Natural killer cell (primary cell): ENCODE measurements around the gene GNG3. TPM values are rescaled to one million over a fixed set of nuclear protein-coding genes. Genes with fewer than 3 reads are reported as not detected.
"Not testable (repeated sequence)": the region's sequence is repeated elsewhere in the genome, so short reads cannot be mapped to it uniquely, and the experiment has no call there.

Source experiments
- ATAC-seq, 3 donors: fragments of 150-1000 bp in 2 of 3; fragments of 200-7000 bp in 1 of 3; cut with Tn5 transposase; 1 replicate in 1 of 3; 2 replicates in 2 of 3; pipeline ENCODE4 v1.10.0; 2021; ENCODE audit warnings: mild to moderate bottlenecking in 2 of 3, moderate library complexity in 2 of 3
- DNase-seq, 2 donors: peaks; one replicate each; pipeline versions ENCODE4 v3.0.0 to v3.0.0-alpha.2; 2013 to 2021; ENCODE audit warnings: mixed read lengths in 1 of 2
- H3K27ac ChIP-seq: one replicate; pipeline ENCODE4 v1.5.1; 2013; ENCODE audit warnings: mild to moderate bottlenecking, low read length
- H3K27me3 ChIP-seq: one replicate; pipeline ENCODE4 v1.6.1; 2013; ENCODE audit warnings: low read length; ENCODE audit not compliant: control insufficient read depth, insufficient read depth
- H3K36me3 ChIP-seq: one replicate; pipeline ENCODE4 v1.6.1; 2013; ENCODE audit warnings: low read length; ENCODE audit not compliant: control insufficient read depth, insufficient read depth
- H3K4me1 ChIP-seq: one replicate; pipeline ENCODE4 v1.6.1; 2013; ENCODE audit warnings: low read length; ENCODE audit not compliant: control insufficient read depth, insufficient read depth
- H3K4me3 ChIP-seq: one replicate; pipeline ENCODE4 v1.5.1; 2013; ENCODE audit warnings: low read length
- H3K9me3 ChIP-seq: one replicate; pipeline ENCODE4 v1.6.1; 2013; ENCODE audit warnings: low read length; ENCODE audit not compliant: control insufficient read depth, insufficient read depth
- H3K27ac Mint-ChIP-seq, 2 donors: one replicate each; pipeline ENCODE4 v1.8.0; 2022; ENCODE audit warnings: mild to moderate bottlenecking in 2 of 2, mixed read lengths in 2 of 2, moderate library complexity in 1 of 2
- H3K27me3 Mint-ChIP-seq, 2 donors: one replicate each; pipeline ENCODE4 v1.8.0; 2022; ENCODE audit warnings: low read depth in 2 of 2, mixed read lengths in 2 of 2
- H3K36me3 Mint-ChIP-seq: one replicate; pipeline ENCODE4 v1.8.0; 2022; ENCODE audit warnings: mixed read lengths
- H3K4me1 Mint-ChIP-seq, 2 donors: one replicate each; pipeline ENCODE4 v1.8.0; 2022; ENCODE audit warnings: mixed read lengths in 2 of 2
- H3K4me3 Mint-ChIP-seq: one replicate; pipeline ENCODE4 v1.8.0; 2022; ENCODE audit warnings: mild to moderate bottlenecking, moderate library complexity, mixed read lengths
- H3K9me3 Mint-ChIP-seq, 2 donors: one replicate each; pipeline ENCODE4 v1.8.0; 2022; ENCODE audit warnings: mixed read lengths in 2 of 2
- WGBS: methylation state at CpG from one replicate; pipeline ENCODE4 v1.1.7; 2013; ENCODE audit warnings: missing lambda C conversion rate; ENCODE audit not compliant: insufficient coverage; 5-methylcytosine and 5-hydroxymethylcytosine counted together
- intact Hi-C: fragments of 100-400 bp; cut with micrococcal nuclease; formaldehyde crosslinking; loops from one replicate; pipeline ENCODE4 v1.14.2; 2022
- total RNA-seq, 4 donors: library from RNA; stranded (reverse); fragments of 120-200 nt in 1 of 4; gene quantifications; one replicate each; pipeline versions ENCODE4 v1.2.3 to v1.2.4, GENCODE V29; 2013 to 2022
- TF ChIP-seq, protein P1 (sequence below): fragments of 200-600 bp; IDR thresholded peaks from one replicate; pipeline ENCODE4 v1.8.0; 2022; ENCODE audit warnings: antibody characterized with exemption

GNG3 gene
- total RNA-seq, 3 donors from 2014 or later (not counting 1 experiment from before 2014, with no cell fraction given): not detected

DNA sequence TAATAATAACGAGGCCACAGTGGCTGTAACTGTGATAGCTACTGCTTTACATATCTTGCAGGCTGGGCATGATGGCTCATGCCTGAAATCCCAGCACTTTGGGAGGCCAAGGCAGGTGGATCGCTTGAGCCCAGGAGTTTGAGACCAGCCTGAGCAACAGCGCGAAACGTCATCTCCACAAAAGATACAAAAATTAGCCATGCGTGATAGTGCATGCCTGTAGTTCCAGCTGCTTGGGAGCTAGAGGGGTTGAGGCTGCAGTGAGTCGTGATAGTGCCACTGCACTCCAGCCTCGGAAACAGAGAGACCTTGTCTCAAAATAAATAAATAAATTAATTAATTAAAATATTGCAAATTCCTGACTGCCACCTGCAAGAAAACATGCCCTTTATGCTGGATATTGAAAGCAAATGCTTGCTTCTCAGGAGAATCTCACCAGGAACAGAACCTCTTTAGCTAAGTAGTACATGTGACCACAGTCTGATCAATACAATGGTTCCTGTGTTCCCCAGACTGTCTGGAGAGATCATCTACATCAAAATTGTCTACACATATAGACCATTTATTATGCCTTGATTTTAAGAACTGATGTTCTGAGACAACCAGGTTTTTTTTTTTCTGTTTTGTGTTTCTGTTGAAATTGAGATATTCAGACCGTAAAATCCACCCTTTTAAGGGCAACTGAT lies 40.1 kb downstream of the GNG3 start:
- Mint-ChIP-seq H3K36me3 (no peaks in the 10 kb centered on the region), H3K4me3 (no peak overlapping the region), H3K27me3 (no peaks in the 10 kb centered on the region), H3K9me3 (no peaks in the 10 kb centered on the region), H3K27ac (no peak overlapping the region), H3K4me1 (peaks cover 0 to 6% of the 10 kb centered on the region in 2 donors)
- no peak for ATAC-seq
- H3K27ac ChIP-seq: no peak overlapping the region
- TF ChIP-seq, protein P1, sequence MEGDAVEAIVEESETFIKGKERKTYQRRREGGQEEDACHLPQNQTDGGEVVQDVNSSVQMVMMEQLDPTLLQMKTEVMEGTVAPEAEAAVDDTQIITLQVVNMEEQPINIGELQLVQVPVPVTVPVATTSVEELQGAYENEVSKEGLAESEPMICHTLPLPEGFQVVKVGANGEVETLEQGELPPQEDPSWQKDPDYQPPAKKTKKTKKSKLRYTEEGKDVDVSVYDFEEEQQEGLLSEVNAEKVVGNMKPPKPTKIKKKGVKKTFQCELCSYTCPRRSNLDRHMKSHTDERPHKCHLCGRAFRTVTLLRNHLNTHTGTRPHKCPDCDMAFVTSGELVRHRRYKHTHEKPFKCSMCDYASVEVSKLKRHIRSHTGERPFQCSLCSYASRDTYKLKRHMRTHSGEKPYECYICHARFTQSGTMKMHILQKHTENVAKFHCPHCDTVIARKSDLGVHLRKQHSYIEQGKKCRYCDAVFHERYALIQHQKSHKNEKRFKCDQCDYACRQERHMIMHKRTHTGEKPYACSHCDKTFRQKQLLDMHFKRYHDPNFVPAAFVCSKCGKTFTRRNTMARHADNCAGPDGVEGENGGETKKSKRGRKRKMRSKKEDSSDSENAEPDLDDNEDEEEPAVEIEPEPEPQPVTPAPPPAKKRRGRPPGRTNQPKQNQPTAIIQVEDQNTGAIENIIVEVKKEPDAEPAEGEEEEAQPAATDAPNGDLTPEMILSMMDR: no peak
- peaks cover 5% of the 10 kb centered on the region for H3K4me1 ChIP-seq
- intact Hi-C loops: no loop called here
- 96% methylated on average over 6 of the region's 9 CpGs for WGBS
- no peaks in the 10 kb centered on the region for H3K9me3 ChIP-seq
- no peaks in the 10 kb centered on the region for H3K27me3 ChIP-seq
- H3K36me3 ChIP-seq: peaks cover 6% of the 10 kb centered on the region
- no peak for DNase-seq
- no peak overlapping the region for H3K4me3 ChIP-seq

DNA sequence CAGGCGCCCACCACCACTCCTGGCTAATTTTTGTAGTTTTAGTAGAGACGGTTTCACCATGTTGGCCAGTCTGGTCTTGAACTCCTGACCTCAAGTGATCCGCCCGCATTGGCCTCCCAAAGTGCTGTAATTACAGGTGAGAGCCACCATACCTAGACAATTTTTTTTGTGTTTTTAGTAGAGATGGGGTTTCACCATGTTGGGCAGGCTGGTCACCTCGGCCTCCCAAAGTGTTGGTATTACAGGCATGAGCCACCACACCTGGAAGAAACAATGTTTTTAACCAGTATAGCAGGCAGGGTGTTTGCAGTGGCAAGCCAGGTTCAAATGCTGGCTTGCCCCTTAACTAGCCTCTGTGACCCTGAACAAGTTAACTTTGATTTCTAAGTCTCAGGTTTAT lies 42.5 kb downstream of the GNG3 start:
- H3K4me3 Mint-ChIP-seq, H3K27ac Mint-ChIP-seq, H3K4me3 ChIP-seq, H3K27me3 ChIP-seq, DNase-seq, intact Hi-C loops, H3K9me3 ChIP-seq, ATAC-seq, H3K9me3 Mint-ChIP-seq, H3K27me3 Mint-ChIP-seq, H3K27ac ChIP-seq, H3K36me3 Mint-ChIP-seq, H3K36me3 ChIP-seq: not testable (repeated sequence)
- H3K4me1 Mint-ChIP-seq: peaks cover 9 to 13% of the 10 kb centered on the region in 2 donors
- peaks cover 22% of the 10 kb centered on the region for H3K4me1 ChIP-seq
- over 99% methylated on average over 5 of the region's 5 CpGs for WGBS

GRCh38 chr11:62752177-62752785 lies 44.8 kb downstream of the GNG3 start:
- peaks cover 22% of the 10 kb centered on the region for H3K4me1 ChIP-seq
- Mint-ChIP-seq H3K27me3 (no peaks in the 10 kb centered on the region), H3K9me3 (no peaks in the 10 kb centered on the region), H3K4me3 (peak overlapping the region; percentile 49), H3K4me1 (peaks cover 9 to 13% of the 10 kb centered on the region in 2 donors), H3K36me3 (no peaks in the 10 kb centered on the region), H3K27ac (peak overlapping the region in 1 of 2 donors; percentile 14)
- 94% methylated on average over 14 of the region's 14 CpGs for WGBS
- intact Hi-C loops: no loop called here
- no peaks in the 10 kb centered on the region for H3K9me3 ChIP-seq
- no peak overlapping the region for H3K4me3 ChIP-seq
- no peak for ATAC-seq
- TF ChIP-seq, protein P1: no peak
- H3K27me3 ChIP-seq: no peaks in the 10 kb centered on the region
- no peak for DNase-seq
- no peak overlapping the region for H3K27ac ChIP-seq
- peaks cover 6% of the 10 kb centered on the region for H3K36me3 ChIP-seq

DNA sequence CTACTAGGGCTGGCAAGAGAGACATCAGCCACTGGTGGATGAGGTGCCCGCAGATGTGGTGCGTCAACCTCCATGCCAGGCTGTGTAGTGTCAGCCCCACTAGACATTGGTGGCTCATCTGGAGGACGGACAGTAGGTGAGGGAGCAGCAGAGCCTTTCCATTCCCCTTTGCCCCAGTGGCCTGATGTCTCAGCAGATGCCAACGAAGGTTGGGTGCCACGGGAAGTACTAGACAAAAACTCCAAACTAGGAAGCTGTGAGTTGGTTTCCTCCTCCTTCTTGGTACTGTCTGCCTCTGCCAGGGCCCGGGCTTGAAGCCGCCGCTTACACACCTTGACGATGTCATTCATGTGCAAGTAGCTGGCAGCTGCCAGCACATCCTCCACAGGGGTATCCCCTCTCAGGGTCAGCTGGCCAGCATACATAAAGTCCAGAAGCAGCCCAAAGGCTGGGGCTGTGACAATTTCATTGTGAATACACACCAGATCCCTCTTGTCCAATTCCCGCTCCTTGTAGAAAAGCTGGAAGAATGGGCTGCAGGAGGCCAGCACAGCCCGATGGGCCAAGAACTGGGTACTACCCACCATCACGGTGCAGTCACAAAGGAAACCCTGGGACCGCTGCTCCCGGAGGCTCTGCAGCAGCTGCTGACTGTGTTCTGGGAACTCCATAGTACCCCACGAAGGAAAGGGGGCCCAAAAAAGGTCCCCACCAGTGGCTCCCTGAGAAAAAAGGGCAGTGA lies 45.7 kb downstream of the GNG3 start:
- 75% methylated on average over 15 of the region's 15 CpGs for WGBS
- Mint-ChIP-seq H3K9me3 (no peaks in the 10 kb centered on the region), H3K4me3 (peak overlapping the region; percentile 96), H3K36me3 (no peaks in the 10 kb centered on the region), H3K27ac (peak overlapping the region; percentile 91 to 96), H3K27me3 (no peaks in the 10 kb centered on the region), H3K4me1 (peaks cover 9 to 13% of the 10 kb centered on the region in 2 donors)
- TF ChIP-seq, protein P1: no peak
- H3K27ac ChIP-seq: peak overlapping the region; percentile 81
- ATAC-seq: no peak
- intact Hi-C loops: loop anchor here (1.0 kb wide), 3 partner anchors 8 to 44 kb away; partner anchors contain the start of genes HNRNPUL2 and POLR2G
- no peaks in the 10 kb centered on the region for H3K9me3 ChIP-seq
- no peaks in the 10 kb centered on the region for H3K27me3 ChIP-seq
- H3K36me3 ChIP-seq: peaks cover 6% of the 10 kb centered on the region
- peak in 1 of 2 donors; percentile 25 for DNase-seq
- H3K4me3 ChIP-seq: peak overlapping the region; percentile 83
- peaks cover 22% of the 10 kb centered on the region for H3K4me1 ChIP-seq
